Erythroblast (primary cell): Measurements from ENCODE around the gene SLC25A26.

Experiments
- GATA1 ChIP-seq: IDR thresholded peaks from 2 replicates; pipeline ENCODE4 v1.6.1; 2011; ENCODE audit warnings: low read depth, mild to moderate bottlenecking, control low read depth, low read length, moderate library complexity
- POLR2A ChIP-seq: IDR thresholded peaks from 2 replicates; pipeline ENCODE4 v1.6.1; 2011; ENCODE audit warnings: mild to moderate bottlenecking, low read length

GRCh38 chr3:66381626-66382025 is 160.8 kb downstream of the SLC25A26 start:
- TF ChIP-seq POLR2A (no peak), GATA1 (no peak)
